Renal cortical epithelial cell (primary cell): ENCODE data around the gene TTI1. TPM values are rescaled to one million over a fixed set of nuclear protein-coding genes. Genes with fewer than 3 reads are reported as not detected.

Experiments used
- DNase-seq: peaks from one replicate; pipeline ENCODE4 v3.0.0-alpha.2; 2011; ENCODE audit warnings: low read depth
- total RNA-seq: library from RNA; depleted of rRNA; stranded (reverse); fragments of >200 nt; gene quantifications from 2 replicates; pipeline ENCODE4 v1.2.3, GENCODE V29; 2014

TTI1 gene
- total RNA-seq, 1 donor from 2014 or later, result 20.6 TPM

DNA sequence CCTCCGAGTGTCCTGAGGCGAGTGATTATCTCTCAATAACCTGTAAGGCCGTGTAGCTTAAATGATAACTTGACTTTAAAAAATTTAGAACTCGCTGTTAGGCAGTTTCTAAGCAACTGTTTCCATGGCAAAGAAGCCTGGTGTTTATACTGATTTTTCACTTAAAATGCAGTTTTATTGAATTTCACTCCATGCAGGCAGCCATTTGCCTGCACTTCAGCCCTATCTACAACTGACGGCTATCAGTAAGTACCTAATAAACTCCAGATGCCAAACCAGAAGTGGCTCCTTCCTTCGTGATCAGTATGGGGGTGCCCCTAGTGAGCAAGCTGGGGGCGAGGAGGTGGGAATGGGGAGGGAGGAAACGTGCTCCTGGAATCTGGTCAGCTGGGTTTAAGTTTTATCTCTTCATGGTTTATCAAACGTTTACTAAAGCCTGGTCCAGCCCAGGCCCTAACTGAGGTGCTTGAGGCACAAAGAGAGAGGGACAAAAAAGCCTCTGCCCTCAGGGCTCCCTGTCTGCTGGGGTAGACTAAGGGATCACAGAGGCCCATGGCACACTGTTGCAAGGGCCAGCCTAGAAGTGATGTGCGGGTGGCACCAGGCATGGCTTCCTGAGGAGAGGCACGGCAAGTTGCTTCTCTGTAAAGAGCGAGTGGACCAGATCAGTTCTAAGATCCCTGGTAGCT, 45.5 kb downstream of the TTI1 start:
- no peak for DNase-seq

DNA sequence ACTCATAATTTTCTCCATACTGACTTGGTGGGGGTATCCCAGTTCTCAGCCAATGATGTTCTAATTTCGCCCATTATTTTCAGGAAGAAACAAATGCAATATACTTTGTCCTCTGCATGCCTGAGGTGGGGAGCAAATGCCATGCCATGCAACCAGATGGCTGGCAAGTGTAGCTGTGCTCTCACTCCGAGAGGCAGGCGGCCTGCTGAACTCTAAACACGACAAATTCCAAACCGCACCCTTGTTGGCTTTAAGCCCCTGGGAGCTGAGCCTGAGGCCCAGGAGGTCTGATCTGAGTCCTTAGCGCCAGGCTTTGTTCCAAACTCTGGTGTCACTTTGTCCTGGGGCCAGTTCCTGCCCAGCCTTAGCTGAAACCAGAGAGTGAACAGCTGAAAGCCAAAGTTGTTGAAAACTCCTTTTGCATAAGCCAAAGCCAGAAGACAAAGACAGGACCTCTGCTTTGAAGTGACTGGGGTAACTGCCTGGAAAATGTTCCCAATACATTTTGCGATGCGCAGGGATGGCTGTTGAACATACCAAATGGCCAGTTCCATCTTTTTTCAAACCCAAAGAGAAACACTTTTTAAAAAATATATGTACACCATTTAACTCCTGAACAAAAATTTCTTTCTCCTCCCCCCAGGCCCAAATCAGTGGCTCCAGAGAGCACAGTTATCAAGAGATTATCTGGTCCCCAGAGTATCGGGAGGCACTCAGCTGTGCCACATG, 46.2 kb downstream of the TTI1 start:
- DNase-seq, result peak; percentile 36

DNA sequence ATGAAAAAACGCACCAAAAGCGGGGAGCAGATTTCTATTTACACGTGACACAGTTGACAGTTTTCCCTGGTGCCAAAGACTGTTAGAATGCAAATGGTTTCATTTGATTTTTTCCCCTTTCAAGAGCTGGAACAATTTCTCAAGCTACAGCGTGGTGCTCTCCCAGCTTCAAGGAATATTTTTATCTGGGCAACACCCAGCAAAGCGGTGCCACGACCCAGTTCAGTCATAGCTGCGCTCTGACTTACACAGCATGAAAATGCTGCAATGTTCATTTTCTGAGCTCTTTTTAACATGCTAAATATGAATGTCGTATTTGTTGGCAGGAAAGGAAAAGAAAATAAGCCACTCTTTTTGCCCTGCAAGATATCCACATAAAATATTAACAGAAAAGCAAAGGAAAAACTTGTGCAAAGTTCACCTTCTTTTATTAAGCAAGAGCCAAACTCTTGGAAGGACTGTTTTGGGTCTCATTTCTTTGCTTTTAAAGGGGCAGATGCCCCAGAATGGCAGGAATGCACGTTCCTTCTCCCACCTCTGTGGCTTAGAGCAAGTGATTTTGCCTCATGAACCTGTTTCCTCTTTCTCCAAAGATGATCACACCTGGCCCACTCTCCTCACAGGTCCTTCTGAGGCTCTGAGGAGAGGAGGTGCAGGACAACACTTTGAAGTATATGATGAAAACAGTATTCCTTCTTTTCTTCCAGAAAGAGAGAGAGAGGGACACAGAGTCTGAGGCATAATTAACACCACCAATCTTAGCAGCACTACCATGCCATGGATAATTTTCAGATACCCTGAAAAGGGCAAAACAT, 47.0 kb downstream of the TTI1 start:
- no peak for DNase-seq

DNA sequence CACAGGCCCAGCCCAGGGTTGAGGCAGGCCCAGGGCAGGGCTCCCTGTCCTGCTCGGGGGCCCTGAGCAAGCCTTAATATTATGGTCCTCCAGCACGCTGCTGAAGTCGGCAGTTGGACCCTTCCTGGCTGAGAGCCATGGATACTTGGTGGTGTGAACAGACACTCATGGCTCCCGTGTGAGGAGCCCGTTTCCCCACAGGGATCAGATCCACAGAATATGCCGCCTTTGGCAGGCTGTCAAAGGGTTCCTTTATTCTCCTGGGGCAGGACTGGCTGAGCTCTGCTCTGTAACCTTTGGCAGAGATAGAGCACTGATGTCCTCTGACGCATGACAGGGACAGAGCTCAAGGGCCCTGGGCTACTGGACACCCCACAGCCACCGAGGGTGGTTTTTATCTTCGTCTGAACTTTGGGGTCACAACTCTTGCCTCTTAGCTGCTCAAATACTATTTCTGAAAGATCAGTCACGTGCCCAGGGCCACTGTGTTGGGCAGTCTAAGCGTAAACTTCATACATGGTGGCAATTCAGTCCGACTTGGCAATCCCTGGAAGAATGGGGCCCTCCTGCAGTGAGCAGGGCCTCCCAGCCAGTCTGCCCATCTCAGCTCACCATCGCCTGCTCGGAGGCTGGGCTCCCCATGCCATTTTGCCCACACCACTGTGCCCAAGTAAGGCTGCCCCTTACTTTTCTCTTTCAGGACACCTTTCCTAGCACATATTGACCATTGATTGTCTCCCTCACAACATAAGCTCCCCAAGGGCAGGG, 49.1 kb downstream of the TTI1 start:
- no peak for DNase-seq

DNA sequence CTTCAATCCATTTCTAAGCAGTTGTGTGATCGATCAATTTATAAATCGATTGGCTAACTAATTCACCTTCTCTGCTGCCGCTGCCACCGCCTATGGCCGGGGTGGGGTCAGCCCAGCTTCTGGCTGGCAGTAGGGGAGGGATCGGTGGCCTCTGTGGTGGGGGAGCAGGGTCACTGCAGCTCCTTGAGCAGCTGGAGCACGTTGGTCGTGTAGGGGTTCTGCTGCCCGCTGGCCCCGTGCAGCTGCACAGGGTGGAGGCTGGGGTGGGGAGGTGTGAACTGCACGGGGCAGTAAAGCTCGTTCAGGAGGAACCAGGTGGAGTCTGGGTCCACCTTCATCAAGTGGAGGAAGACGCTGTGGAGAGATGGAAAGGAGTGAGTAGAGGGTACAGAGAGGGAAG, 50.0 kb downstream of the TTI1 start:
- DNase-seq, result no peak

DNA sequence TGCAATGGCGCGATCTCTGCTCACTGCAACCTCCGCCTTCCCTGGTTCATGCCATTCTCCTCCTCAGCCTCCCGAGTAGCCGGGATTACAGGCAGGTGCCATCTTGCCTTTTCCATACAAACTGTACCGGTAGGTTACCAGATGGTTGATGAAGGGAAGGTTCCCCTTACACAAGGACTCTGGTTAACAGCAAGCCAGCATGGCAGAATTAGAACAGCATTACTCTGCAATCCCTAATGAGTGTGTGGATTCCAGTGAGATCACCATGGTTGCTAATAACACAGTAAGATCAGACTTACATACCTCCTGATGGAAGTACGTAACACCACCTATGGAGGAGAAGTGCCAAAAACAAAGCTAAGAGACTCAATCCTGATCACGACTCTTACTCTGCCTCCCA, 51.7 kb downstream of the TTI1 start:
- DNase-seq, result no peak

DNA sequence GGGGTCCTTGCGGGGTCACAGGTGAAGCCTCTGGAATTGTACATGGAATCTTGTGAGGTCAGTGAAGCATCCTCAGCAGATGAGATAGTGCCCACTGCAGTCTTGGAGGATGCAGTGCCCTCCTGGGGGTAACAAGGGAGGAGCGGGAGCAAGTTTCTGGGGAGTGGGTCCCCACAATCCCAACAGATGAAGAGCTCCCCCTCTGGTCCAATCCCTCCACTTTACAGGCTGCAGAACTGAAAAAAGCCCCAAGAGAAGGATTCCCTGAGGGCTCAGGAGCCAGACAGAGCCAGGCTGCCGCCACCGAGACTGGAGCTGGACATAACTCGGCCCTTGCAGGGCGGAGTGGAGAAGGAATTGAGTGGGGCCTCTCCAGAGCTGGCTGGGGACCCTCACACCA, 52.4 kb downstream of the TTI1 start:
- no peak for DNase-seq

DNA sequence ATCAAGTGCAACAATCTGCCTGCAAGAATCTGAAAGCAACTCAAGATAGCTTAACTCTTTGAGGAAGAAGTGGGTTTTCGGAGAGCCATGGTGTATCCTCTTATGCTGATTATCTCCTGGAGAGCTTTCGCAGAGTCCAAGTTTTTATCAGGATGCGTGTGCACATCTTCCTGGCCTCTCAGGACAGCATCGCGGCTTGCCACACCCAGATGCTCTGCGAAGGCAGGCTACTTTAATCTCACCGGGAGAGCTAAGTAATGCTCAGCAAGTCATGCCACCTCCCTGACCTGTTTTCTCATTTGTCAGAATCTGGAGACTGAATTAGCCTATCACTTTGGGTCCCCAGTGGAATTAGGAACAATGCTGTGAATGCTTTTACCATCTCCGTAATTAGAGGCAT, 52.9 kb downstream of the TTI1 start:
- no peak for DNase-seq

DNA sequence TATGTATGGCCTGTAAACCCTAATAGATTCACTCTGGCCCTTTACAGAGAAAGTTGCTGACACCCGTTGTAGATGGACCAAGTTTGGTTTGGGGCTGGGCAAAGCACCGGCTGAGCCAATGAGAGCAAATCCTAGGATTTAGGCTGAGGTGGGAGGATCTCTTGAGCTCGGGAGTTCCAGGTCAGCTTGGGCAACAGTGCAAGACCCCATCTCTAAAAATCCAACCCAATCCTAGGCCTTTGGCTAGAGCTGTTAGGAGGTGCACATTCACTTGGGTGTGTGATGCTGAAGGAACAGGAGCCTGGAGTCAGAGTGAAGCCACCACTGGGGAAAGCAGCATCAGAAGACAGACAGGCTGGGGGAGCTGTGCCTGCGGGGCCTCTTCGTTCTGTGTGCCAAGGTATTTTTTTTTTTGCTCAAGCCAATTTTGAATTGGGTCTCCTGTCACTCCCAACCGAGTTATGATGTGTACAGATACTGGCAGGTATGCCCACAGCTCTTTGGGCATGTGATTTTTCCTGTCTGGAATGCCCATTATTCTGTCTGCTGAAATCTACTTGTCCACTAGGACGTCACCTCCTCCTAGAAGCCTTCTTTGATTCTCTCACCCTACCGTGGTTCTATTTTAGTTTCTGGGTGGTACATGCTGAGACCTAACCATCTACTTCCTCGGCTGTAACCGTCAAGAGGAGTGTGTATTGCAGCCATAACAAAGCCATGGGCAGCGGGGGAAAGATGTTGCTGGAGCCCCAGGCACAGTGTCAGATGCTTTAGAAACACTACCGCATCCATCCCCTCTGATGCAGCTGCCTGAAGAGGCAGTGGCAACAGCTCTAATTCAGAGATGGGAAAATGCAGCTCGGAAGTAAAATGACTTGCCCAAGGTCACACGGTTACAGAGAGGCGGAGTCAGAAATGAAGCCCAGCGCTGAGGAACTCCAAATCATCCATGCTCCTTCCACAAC, 54.0 kb downstream of the TTI1 start:
- DNase-seq, result no peak

DNA sequence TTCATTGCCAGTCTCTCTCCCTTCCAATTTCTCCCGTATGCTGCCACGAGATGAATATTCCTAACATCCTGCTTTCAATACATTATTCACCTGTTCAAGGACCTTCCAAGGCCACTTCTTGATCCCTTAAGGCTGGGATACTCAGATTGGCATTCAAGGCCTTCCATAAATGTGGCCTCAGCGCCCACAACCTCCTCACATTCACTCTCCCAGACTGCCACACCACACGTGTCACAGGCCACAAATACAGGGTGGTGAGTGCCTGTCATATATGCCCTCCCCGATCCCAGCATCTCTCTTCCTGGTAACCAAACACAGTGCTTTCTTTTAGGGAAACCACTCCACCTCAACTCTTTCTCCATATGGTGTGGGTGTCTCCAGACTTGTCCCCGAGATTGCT, 55.5 kb downstream of the TTI1 start:
- DNase-seq, result no peak

DNA sequence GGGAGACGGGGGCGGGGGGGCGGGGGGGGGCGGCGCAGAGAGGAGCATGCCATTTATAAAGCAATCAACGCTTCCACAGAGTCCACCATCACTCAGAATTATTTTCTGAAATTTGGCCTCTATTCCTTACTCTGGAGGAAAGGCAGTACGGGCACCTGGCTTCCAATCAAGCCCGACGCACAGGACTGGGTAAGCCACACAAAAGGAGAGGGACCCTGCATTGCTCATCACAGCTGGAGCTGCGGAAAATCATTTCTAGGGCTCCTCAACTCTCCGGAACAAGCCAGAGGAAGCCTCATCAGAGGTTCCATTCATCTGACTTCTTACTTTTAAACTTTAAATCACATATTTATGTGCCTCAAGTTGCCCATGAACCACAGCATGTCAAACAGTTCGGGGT, 55.9 kb downstream of the TTI1 start:
- DNase-seq, result no peak

DNA sequence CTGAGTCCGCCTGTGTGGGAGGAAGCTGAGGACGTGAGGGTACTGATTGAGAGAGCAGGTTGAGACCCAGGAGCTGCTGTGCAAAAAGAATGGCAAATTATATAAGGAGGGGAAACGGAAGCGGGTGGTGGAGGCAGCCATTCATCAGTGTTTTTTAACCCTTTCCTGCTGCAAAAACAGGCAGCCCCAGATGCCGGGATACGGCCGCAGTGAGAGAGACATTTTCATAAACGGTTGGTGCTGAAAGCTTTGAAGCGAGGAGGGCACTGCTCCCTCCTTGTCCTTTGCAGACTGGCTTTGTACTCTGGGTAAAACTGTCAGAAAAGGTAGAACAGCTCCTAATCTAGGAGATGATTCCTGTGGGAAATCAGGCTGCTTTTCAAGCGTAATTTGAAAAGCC, 56.4 kb downstream of the TTI1 start:
- no peak for DNase-seq

DNA sequence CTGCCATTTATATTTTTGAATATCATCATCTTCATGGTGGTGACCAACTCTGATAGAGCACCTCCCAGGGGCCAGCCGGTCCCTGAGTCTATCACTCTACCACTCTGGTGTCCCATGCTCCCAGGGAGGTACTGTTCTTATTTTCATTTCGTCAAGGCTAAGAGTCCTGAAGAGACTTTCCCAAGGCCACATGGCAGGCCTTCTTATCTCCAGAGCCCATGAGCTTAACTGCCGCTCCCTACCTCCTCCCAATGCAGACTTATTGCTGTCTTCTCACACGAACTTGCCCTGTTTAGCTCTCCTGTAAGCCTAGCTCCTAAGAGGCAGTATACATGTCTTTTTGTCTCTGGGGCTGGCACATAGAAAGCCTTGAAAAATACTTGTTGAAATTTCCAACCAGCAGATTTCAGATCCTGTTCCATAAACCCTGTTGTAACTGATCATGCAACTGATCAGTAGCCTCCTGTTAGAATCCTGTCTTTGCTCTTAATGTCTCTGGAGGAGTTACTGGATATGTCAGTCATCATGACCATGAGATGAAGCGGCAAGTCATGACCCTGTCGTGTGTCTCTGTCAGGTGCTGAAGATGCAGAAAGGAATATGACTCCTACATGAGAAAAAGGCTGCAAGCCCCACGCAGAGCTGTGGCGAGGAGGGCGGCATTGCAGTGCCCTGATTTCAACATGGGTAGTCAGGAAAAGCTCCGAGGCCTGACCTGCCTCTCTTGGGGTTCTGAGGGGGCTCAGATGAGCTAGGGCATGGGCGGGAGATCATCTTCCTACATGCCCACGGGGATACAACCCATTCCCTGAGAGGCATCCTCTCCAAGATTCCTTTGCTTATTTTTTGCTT, 60.0 kb downstream of the TTI1 start:
- DNase-seq, result no peak

DNA sequence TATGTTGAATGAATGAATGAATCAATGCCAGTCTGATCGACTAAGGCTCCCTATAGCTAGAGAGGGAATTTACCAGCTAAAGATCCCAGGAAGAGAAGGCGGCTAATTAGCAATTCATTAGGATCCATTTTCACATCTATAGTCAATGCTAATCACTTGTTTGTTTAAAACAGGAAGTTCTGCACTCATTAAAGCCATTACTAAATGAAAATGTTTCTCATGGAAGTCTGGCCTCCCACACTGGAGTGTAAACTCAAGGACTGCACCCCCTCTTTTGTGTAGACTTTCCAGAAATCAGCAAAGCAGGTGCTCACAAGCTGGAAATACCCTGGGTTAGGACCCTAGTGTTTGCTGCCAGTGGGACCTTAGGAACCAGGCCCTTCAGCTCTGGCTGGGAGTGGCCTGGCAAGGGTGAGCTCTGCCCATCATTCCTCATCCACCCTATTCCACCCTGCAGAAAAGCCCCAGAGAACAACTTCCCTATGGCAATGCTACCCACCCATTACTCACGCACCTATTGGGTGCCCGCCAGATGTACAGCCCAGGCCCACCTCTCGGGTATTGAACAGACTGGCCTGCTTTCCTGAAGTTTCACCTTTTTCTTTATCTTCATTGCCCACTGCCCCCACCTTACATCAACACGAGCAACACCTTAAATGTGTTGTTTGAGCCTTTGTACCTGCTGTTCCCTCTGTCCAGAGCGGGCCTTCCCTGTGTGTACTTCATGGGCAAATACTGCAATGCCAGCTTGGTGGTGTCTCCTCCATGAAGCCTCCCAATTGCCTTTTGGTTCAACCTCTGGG, 60.8 kb downstream of the TTI1 start:
- DNase-seq, result no peak

DNA sequence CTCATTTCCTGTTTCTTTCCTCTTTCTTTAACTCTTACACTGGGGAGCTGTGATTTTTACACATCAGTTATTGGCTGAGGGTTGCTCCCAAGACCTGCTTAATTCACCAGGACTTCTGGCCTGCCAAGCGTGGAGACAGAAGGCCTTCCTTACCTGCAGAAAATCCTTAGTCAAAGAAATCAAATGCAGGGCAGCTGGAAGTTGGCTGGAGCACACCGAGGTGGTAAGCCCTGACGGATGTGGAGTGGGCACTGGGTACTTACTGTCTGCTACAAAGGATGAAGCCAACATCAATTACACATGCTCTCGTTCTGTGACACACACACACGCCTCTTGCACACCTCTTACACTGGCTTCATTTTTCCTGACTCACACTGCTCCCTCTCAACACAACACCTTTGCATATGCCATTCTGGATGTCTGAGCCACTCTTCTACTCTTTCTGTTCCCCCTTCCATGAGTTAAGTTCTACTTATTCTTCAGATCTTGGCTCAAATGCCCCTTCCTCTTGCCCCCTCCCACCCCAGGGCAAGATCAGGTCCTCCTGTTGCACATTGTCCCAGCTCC, 61.6 kb downstream of the TTI1 start:
- no peak for DNase-seq

DNA sequence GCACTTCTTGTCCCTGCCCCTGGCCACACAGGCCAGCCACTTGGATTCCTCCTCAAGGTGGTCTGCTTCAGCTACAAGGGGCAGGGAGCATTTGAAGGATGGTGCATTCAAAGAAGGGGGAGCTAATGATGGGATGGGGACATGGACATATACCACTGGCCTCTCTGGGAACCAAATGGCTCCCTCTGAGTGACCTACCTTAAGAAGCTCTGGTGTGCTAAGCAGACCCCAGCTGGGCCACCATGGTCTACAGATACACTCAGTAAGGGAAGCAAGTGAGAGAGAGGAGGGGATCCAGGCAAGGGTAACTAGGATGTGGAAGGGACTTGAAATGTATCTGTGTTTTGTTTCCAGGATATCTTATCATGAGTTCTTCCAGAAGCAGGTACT, 62.4 kb downstream of the TTI1 start:
- DNase-seq, result no peak

DNA sequence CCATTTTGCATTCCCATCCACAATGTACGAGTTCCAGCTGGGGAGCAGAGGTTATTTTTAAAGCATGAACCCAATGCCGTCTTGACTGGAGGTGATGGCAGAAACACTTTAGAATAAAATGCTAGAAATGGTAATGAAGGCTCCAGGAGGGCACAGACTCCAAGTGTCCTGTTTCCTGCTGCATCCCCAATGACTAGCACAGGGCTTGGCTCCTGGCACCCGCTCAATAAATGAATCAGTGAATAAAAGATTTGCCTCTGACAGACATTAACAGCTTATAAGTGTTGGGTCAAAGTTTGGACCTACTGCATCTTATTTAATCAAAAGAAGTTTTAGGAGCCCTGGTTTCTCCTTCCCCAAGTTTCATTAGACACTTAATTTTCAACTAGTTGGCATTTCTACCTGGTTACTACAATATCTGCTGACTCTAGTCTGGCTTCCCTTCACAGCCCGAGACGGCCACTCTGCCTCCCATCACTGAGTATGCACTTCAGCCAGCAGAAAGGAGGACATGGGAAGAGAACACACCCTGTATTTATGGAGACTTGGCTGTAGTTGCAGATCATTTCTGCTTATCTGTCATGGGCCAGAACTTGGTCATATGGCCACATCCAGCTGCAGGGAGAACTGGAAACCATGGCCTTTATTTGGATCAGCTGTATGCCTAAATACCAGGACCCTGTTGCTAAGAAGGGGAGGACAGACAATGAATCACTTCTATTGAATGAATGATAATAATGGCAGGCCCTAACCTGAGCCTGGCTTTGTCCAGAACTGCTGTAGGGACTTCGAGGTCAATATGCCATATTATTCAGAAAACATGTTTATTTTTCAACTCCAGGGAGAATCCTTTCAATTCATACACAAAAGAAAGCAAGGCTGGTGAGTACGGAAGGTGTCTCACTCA, 63.1 kb downstream of the TTI1 start:
- no peak for DNase-seq
